K562 (cell line): Measurements from ENCODE around the gene ANKRD49. TPM values are rescaled to one million over a fixed set of nuclear protein-coding genes. Genes with fewer than 3 reads are reported as not detected.

ENCODE experiments used
- BRD4 ChIP-seq: fragments of 200-600 bp; sonication (generic); IDR thresholded peaks from 2 replicates; pipeline ENCODE4 v1.6.1; 2017; ENCODE audit warnings: inconsistent platforms
- EGR1 ChIP-seq: fragments of 450-650 bp; conservative IDR thresholded peaks from 2 replicates; pipeline ENCODE4 v1.6.1; 2017; ENCODE audit warnings: mild to moderate bottlenecking
- FOSL1 ChIP-seq: fragments of 200-800 bp; sonication (Bioruptor generic); conservative IDR thresholded peaks from 2 replicates; pipeline ENCODE4 v1.6.1; 2016; ENCODE audit warnings: missing genetic modification characterization, missing compliant biosample characterization
- ILF3 ChIP-seq: fragments of 450-650 bp; IDR thresholded peaks from 2 replicates; pipeline ENCODE4 v1.6.1; 2018; ENCODE audit warnings: antibody characterized with exemption, mild to moderate bottlenecking, moderate library complexity, borderline replicate concordance
- KDM5B ChIP-seq: fragments of 200-600 bp; sonication (generic); IDR thresholded peaks from 2 replicates; pipeline ENCODE4 v1.6.1; 2012; ENCODE audit warnings: low read depth, mild to moderate bottlenecking, moderate library complexity, low read length, control low read depth, inconsistent platforms; ENCODE audit not compliant: insufficient replicate concordance
- PML ChIP-seq: IDR thresholded peaks from 2 replicates; pipeline ENCODE4 v1.6.1; 2012; ENCODE audit warnings: low read length, inconsistent platforms
- SIRT6 ChIP-seq: IDR thresholded peaks from one replicate; pipeline ENCODE4 v1.6.1; 2012; ENCODE audit warnings: low read depth, mild to moderate bottlenecking, control low read depth, inconsistent platforms, low read length, moderate library complexity
- ZNF384 ChIP-seq: IDR thresholded peaks from 2 replicates; pipeline ENCODE4 v1.6.1; 2012; ENCODE audit warnings: low read depth, low read length, improper control_type of control experiment
- ZNF717 ChIP-seq: fragments of 250-450 bp; sonication (Bioruptor Pico); IDR thresholded peaks from 2 replicates; pipeline ENCODE4 v1.5.0; 2021
- ZSCAN29 ChIP-seq: fragments of 450-650 bp; IDR thresholded peaks from 2 replicates; pipeline ENCODE4 v1.6.1; 2017
- polyA plus RNA-seq, 8 experiments: library from polyadenylated mRNA; depleted of rRNA in 4 of 8; stranded (reverse) in 5 of 8; unstranded in 3 of 8; fragments of >200 nt; fragmentation: Nextera tagmentation in 2 of 8; fragmentation: Illumina TruSeq in 1 of 8; extraction: Ambion mirVana in 2 of 8; extraction: Trizol in 1 of 8; gene quantifications; 2 replicates each; pipeline versions ENCODE4 v1.2.1 to v1.2.3, GENCODE V29; 2011 to 2014; ENCODE audit warnings: inconsistent platforms in 1 of 8, missing spikeins in 1 of 8
- total RNA-seq, 7 experiments: library from RNA; depleted of rRNA in 6 of 7; stranded (reverse); fragments of >200 nt in 6 of 7; fragmentation: Illumina TruSeq in 2 of 7; extraction: Trizol in 2 of 7; gene quantifications; 2 replicates each; pipeline versions ENCODE4 v1.2.1 to v1.2.3, GENCODE V29; 2011 to 2021; ENCODE audit warnings: low replicate concordance in 1 of 7
- TF ChIP-seq, protein P1 (sequence below): fragments of 250-450 bp; sonication (Bioruptor Pico); IDR thresholded peaks from 2 replicates; pipeline ENCODE4 v1.6.1; 2021; ENCODE audit warnings: mild to moderate bottlenecking
- TF ChIP-seq, protein P2 (sequence below), 2 experiments: fragments of 450-650 bp in 1 of 2; sonication (generic) in 1 of 2; formaldehyde crosslinking in 1 of 2; IDR thresholded peaks; 2 replicates each; pipeline versions ENCODE4 v1.7.1 to v1.9.0; 2016 to 2022; ENCODE audit warnings: inconsistent platforms in 1 of 2, mild to moderate bottlenecking in 1 of 2, missing genetic modification reagents in 1 of 2
- TF ChIP-seq, protein P3 (sequence below): fragments of 450-650 bp; IDR thresholded peaks from 2 replicates; pipeline ENCODE4 v1.6.1; 2017; ENCODE audit warnings: antibody characterized with exemption, mild to moderate bottlenecking

ANKRD49 gene
- total and polyA plus RNA-seq, 9 of the 15 experiments (the other 6 are each of a cell fraction or from before 2014, with no cell fraction given) = 13.4 to 43.5 (median 30.6) TPM

DNA sequence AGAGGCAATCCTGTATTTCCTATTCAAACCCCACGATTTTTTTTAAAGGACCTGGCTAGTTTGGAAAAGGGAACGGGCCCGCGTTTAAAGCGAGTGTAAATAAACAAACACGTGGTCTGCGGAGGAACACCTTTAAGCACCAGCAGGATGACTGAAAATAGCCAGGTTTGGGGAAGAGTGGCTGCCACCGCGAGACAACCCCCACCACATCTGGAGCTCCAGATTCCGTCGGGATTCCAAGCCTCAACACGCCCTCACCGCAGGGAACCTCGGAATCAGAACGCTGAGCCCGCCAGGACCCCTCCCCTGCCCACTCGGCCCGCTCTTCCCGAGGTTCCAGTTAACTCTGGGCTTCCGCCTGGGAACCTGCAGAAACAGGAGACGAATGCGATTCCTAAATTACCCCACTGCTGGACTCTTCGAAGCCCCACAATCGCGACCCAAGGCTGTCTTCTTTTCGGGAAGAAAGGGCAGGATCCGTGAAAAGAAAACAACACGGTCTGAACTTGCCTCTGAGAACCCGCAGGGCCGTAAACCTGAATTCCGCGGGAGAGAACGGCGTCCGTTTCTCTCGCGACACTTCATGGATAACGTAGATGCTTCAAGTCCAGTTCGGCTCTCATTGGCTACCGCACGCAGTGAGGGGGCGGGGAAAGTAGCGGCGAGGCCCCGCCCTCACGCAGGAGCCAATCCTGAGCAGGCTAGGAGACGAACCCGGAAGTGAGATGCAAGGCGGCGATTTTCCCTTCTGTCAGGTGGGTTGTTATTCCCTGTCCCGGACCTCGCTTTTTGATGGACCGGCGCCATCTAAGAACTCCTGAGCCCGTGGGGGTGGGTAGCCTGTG, at the start of gene ANKRD49, which contains the start of gene MRE11 (continued):
- no peak for TF ChIP-seq ILF3
- TF ChIP-seq BRD4 = no peak
- TF ChIP-seq EGR1 = peak; percentile 80
- no peak for TF ChIP-seq ZSCAN29
- TF ChIP-seq, protein P1, sequence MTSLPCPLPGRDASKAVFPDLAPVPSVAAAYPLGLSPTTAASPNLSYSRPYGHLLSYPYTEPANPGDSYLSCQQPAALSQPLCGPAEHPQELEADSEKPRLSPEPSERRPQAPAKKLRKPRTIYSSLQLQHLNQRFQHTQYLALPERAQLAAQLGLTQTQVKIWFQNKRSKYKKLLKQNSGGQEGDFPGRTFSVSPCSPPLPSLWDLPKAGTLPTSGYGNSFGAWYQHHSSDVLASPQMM (CRISPR knock-in tag) = no peak
- TF ChIP-seq, protein P2, sequence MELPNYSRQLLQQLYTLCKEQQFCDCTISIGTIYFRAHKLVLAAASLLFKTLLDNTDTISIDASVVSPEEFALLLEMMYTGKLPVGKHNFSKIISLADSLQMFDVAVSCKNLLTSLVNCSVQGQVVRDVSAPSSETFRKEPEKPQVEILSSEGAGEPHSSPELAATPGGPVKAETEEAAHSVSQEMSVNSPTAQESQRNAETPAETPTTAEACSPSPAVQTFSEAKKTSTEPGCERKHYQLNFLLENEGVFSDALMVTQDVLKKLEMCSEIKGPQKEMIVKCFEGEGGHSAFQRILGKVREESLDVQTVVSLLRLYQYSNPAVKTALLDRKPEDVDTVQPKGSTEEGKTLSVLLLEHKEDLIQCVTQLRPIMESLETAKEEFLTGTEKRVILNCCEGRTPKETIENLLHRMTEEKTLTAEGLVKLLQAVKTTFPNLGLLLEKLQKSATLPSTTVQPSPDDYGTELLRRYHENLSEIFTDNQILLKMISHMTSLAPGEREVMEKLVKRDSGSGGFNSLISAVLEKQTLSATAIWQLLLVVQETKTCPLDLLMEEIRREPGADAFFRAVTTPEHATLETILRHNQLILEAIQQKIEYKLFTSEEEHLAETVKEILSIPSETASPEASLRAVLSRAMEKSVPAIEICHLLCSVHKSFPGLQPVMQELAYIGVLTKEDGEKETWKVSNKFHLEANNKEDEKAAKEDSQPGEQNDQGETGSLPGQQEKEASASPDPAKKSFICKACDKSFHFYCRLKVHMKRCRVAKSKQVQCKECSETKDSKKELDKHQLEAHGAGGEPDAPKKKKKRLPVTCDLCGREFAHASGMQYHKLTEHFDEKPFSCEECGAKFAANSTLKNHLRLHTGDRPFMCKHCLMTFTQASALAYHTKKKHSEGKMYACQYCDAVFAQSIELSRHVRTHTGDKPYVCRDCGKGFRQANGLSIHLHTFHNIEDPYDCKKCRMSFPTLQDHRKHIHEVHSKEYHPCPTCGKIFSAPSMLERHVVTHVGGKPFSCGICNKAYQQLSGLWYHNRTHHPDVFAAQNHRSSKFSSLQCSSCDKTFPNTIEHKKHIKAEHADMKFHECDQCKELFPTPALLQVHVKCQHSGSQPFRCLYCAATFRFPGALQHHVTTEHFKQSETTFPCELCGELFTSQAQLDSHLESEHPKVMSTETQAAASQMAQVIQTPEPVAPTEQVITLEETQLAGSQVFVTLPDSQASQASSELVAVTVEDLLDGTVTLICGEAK (IDR thresholded peaks at IDR 0.05) = no peak; the same call in 1 of the 2 replicates
- TF ChIP-seq, protein P2 (CRISPR knock-in tag; IDR thresholded peaks at IDR 0.05) = no peak; the same call in 1 of the 2 replicates
- no peak for TF ChIP-seq FOSL1 (tag)
- TF ChIP-seq ZNF717 = no peak
- TF ChIP-seq ZNF384 = no peak
- TF ChIP-seq SIRT6 = no peak
- TF ChIP-seq PML = peak; percentile 62
- TF ChIP-seq KDM5B = peak; percentile 71
- TF ChIP-seq, protein P3, sequence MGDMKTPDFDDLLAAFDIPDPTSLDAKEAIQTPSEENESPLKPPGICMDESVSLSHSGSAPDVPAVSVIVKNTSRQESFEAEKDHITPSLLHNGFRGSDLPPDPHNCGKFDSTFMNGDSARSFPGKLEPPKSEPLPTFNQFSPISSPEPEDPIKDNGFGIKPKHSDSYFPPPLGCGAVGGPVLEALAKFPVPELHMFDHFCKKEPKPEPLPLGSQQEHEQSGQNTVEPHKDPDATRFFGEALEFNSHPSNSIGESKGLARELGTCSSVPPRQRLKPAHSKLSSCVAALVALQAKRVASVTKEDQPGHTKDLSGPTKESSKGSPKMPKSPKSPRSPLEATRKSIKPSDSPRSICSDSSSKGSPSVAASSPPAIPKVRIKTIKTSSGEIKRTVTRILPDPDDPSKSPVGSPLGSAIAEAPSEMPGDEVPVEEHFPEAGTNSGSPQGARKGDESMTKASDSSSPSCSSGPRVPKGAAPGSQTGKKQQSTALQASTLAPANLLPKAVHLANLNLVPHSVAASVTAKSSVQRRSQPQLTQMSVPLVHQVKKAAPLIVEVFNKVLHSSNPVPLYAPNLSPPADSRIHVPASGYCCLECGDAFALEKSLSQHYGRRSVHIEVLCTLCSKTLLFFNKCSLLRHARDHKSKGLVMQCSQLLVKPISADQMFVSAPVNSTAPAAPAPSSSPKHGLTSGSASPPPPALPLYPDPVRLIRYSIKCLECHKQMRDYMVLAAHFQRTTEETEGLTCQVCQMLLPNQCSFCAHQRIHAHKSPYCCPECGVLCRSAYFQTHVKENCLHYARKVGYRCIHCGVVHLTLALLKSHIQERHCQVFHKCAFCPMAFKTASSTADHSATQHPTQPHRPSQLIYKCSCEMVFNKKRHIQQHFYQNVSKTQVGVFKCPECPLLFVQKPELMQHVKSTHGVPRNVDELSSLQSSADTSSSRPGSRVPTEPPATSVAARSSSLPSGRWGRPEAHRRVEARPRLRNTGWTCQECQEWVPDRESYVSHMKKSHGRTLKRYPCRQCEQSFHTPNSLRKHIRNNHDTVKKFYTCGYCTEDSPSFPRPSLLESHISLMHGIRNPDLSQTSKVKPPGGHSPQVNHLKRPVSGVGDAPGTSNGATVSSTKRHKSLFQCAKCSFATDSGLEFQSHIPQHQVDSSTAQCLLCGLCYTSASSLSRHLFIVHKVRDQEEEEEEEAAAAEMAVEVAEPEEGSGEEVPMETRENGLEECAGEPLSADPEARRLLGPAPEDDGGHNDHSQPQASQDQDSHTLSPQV = no peak
